Effector CD4-positive, alpha-beta T cell (primary cell): Measurements from ENCODE around the gene ENDOD1.
"Not testable (repeated sequence)": the region's sequence is repeated elsewhere in the genome, so short reads cannot be mapped to it uniquely, and the experiment has no call there.

Experiments used
- DNase-seq: peaks from one replicate; pipeline ENCODE4 v3.0.0-alpha.2; 2020
- total RNA-seq: gene quantifications from one replicate; lab custom pipeline; 2026; lab: John Stamatoyannopoulos, UW

Gene ENDOD1
- 26.5 reads per million, percentile 53 among the genes with 10 or more reads in this experiment for total RNA-seq

GRCh38 chr11:95089620-95090542 is at the start of gene ENDOD1:
TSS of gene ENDOD1 (plus strand) at chr11:95089846. CDS start at chr11:95089928, 82 bp downstream.
- DNase-seq, result peak; percentile 76

GRCh38 chr11:95042239-95042638 is 47.4 kb upstream of the ENDOD1 start:
- DNase-seq, result no peak

- no peak for DNase-seq
These were observed 46.7 kb upstream of the ENDOD1 start for GRCh38 chr11:95042906-95043305.

GRCh38 chr11:95044010-95044409 is 45.6 kb upstream of the ENDOD1 start:
- no peak for DNase-seq

- no peak for DNase-seq
These were observed 43.8 kb upstream of the ENDOD1 start for GRCh38 chr11:95045812-95046211.

- not testable (repeated sequence) for DNase-seq
These were observed 40.5 kb upstream of the ENDOD1 start, which contains the start of gene KDM4F for GRCh38 chr11:95049122-95049521. TSS of gene KDM4F (plus strand) at chr11:95049422.

GRCh38 chr11:95050595-95051202 is 38.9 kb upstream of the ENDOD1 start:
- DNase-seq, result no peak

GRCh38 chr11:95054356-95054755 is 35.3 kb upstream of the ENDOD1 start:
- DNase-seq, result no peak

- no peak for DNase-seq
These were observed 34.3 kb upstream of the ENDOD1 start for GRCh38 chr11:95055283-95055897.

GRCh38 chr11:95057959-95058358 is 31.7 kb upstream of the ENDOD1 start:
- no peak for DNase-seq

- no peak for DNase-seq
These were observed 31.0 kb upstream of the ENDOD1 start for GRCh38 chr11:95058621-95059020.

- DNase-seq, result no peak
These were observed 30.6 kb upstream of the ENDOD1 start for GRCh38 chr11:95059046-95059445.

GRCh38 chr11:95065336-95065735 is 24.3 kb upstream of the ENDOD1 start:
- no peak for DNase-seq

- no peak for DNase-seq
These were observed 23.0 kb upstream of the ENDOD1 start, which contains the start of gene SRSF8 for GRCh38 chr11:95066716-95067038. TSS of gene SRSF8 (plus strand) at chr11:95066919. CDS start at chr11:95067227, 308 bp downstream.

GRCh38 chr11:95067039-95067840 is 22.4 kb upstream of the ENDOD1 start:
- DNase-seq, result peak; percentile 68

GRCh38 chr11:95067841-95068219 is 21.8 kb upstream of the ENDOD1 start:
- DNase-seq, result no peak

- peak; percentile 62 for DNase-seq
These were observed 21.1 kb upstream of the ENDOD1 start for GRCh38 chr11:95068549-95068948.

GRCh38 chr11:95070471-95070870 is 19.2 kb upstream of the ENDOD1 start:
- DNase-seq, result no peak

- no peak for DNase-seq
These were observed 16.7 kb upstream of the ENDOD1 start for GRCh38 chr11:95072948-95073347.

- no peak for DNase-seq
These were observed 14.7 kb upstream of the ENDOD1 start for GRCh38 chr11:95074792-95075563.

- DNase-seq, result no peak
These were observed 13.2 kb upstream of the ENDOD1 start for GRCh38 chr11:95076416-95076815.

- no peak for DNase-seq
These were observed 12.7 kb upstream of the ENDOD1 start for GRCh38 chr11:95076981-95077380.
